ENCODE results near the gene KIRREL3.

DNA sequence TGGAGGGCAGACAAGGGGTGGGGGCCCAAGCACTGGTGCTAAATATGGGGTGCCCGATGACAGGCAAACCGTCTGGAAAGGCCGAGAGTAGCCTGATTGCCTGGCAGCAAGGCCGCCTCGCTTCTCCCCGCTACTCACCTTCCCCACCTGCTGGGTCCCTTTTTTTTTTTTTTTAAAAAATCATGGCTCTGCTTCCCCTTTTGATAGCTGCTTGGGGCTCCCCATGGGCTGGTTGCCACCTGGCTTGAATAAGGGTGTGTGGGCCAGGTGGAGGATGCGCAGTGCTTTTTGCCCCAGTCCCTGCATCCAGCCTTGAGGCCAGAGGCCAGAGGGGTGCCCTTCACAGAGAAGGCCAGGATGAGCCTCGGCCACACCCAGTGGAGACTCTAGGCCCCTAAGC lies 533.1 kb downstream of the KIRREL3 start:
- TF ChIP-seq EZH2 (IDR thresholded peaks at IDR 0.05) (no peak), POLR2AphosphoS5 (IDR thresholded peaks at IDR 0.05; ENCODE audit: borderline replicate concordance, low read depth, low read length) (no peak), FOXP2 (optimal IDR thresholded peaks at IDR 0.05; ENCODE audit: control extremely low read depth, extremely low read length, insufficient read depth) (no peak)

Data from SK-N-MC (cell line).